Measurements from ENCODE around the gene PTPN11. TPM values are rescaled to one million over a fixed set of nuclear protein-coding genes. Genes with fewer than 3 reads are reported as not detected.

PTPN11 gene
- polyA plus RNA-seq, 1 of the 3 experiments (the other 2 are of a cell fraction) = 48.3 TPM

GRCh38 chr12:112539221-112539620 is 120.5 kb downstream of the PTPN11 start:
- CTCF ChIA-PET = interaction anchor here (0.7 to 1.7 kb wide), 6 partner anchors 13 to 130 kb away, joined by 3 to 7 read pairs (median 4); no protein-coding TSS in a partner anchor
- no peak overlapping the region for H2AFZ ChIP-seq (ENCODE audit: low read depth)
- H3K27ac ChIP-seq (ENCODE audit: low read depth in 2 of 2, low read length in 1 of 2) = no peak overlapping the region
- no peak for DNase-seq
- H3K9me2 ChIP-seq = no peaks in the 10 kb centered on the region
- POLR2A ChIA-PET = no interaction called here
- no peaks in the 10 kb centered on the region for H3K9me3 ChIP-seq
- H3K79me2 ChIP-seq (ENCODE audit: insufficient read depth) = no peaks in the 10 kb centered on the region
- no peak overlapping the region for H3K4me2 ChIP-seq
- H3K9ac ChIP-seq = no peak overlapping the region
- TF ChIP-seq, protein P1, sequence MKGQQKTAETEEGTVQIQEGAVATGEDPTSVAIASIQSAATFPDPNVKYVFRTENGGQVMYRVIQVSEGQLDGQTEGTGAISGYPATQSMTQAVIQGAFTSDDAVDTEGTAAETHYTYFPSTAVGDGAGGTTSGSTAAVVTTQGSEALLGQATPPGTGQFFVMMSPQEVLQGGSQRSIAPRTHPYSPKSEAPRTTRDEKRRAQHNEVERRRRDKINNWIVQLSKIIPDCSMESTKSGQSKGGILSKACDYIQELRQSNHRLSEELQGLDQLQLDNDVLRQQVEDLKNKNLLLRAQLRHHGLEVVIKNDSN (IDR thresholded peaks at IDR 0.05; ENCODE audit: borderline replicate concordance, low read depth) = no peak
- TF ChIP-seq CTCF (IDR thresholded peaks at IDR 0.05) = peak; percentile 28; the same call in 1 of the 2 replicates
- no peaks in the 10 kb centered on the region for H3K27me3 ChIP-seq (ENCODE audit: insufficient read depth)
- H3K4me3 ChIP-seq (ENCODE audit: low read depth in 2 of 2, low read length in 1 of 2) = no peak overlapping the region
- H3K36me3 ChIP-seq (replicated peaks in 1 of 2; ENCODE audit: control insufficient read depth in 1 of 2, insufficient read depth in 2 of 2, low read length in 1 of 2) = no peaks in the 10 kb centered on the region
- peaks cover 0 to 5% of the 10 kb centered on the region in 2 experiments; a peak in 1 of 4 replicates for H3K4me1 ChIP-seq (ENCODE audit: control insufficient read depth in 1 of 2, insufficient read depth in 2 of 2, low read depth in 1 of 2, low read length in 1 of 2)
- 43% methylated on average over 3 of the region's 3 CpGs for WGBS (ENCODE audit: low lambda C conversion rate)
- no peaks in the 10 kb centered on the region for H4K20me1 ChIP-seq (ENCODE audit: insufficient read depth)
- no peaks in the 10 kb centered on the region for H3F3A ChIP-seq (replicated peaks; ENCODE audit: insufficient read depth)

GRCh38 chr12:112540021-112540420 is 121.3 kb downstream of the PTPN11 start:
- Histone ChIP-seq H3K9me3 (no peaks in the 10 kb centered on the region), H3K36me3 (replicated peaks in 1 of 2; ENCODE audit: control insufficient read depth in 1 of 2, insufficient read depth in 2 of 2, low read length in 1 of 2) (no peaks in the 10 kb centered on the region), H3K9me2 (no peaks in the 10 kb centered on the region), H3K4me2 (no peak overlapping the region), H3K79me2 (ENCODE audit: insufficient read depth) (no peaks in the 10 kb centered on the region), H3K4me1 (ENCODE audit: control insufficient read depth in 1 of 2, insufficient read depth in 2 of 2, low read depth in 1 of 2, low read length in 1 of 2) (peaks cover 0 to 5% of the 10 kb centered on the region in 2 experiments; a peak in 1 of 4 replicates), H3K27me3 (ENCODE audit: insufficient read depth) (no peaks in the 10 kb centered on the region), H3K4me3 (ENCODE audit: low read depth in 2 of 2, low read length in 1 of 2) (no peak overlapping the region), H3K9ac (no peak overlapping the region), H2AFZ (ENCODE audit: low read depth) (no peak overlapping the region), H3K27ac (ENCODE audit: low read depth in 2 of 2, low read length in 1 of 2) (no peak overlapping the region), H3F3A (replicated peaks; ENCODE audit: insufficient read depth) (no peaks in the 10 kb centered on the region), H4K20me1 (ENCODE audit: insufficient read depth) (no peaks in the 10 kb centered on the region)
- DNase-seq = no peak
- WGBS (ENCODE audit: low lambda C conversion rate) = 61% methylated on average over 5 of the region's 5 CpGs
- POLR2A ChIA-PET = interaction anchor here (0.5 kb wide), 1 partner anchor 75 kb away, joined by 5 read pairs; no protein-coding TSS in a partner anchor
- TF ChIP-seq FOXJ3 (CRISPR knock-in tag; IDR thresholded peaks at IDR 0.05) = no peak
- TF ChIP-seq TCF12 (IDR thresholded peaks at IDR 0.05) = no peak
- no peak for TF ChIP-seq POLR2AphosphoS5 (IDR thresholded peaks at IDR 0.05; ENCODE audit: low read depth, low read length)
- no peak for TF ChIP-seq RFX5 (IDR thresholded peaks at IDR 0.05; ENCODE audit: low read length)
- TF ChIP-seq SMC3 (IDR thresholded peaks at IDR 0.05; ENCODE audit: low read depth, low read length) = no peak
- TF ChIP-seq NFIC (IDR thresholded peaks at IDR 0.05; ENCODE audit: borderline replicate concordance) = no peak
- TF ChIP-seq, protein P2, sequence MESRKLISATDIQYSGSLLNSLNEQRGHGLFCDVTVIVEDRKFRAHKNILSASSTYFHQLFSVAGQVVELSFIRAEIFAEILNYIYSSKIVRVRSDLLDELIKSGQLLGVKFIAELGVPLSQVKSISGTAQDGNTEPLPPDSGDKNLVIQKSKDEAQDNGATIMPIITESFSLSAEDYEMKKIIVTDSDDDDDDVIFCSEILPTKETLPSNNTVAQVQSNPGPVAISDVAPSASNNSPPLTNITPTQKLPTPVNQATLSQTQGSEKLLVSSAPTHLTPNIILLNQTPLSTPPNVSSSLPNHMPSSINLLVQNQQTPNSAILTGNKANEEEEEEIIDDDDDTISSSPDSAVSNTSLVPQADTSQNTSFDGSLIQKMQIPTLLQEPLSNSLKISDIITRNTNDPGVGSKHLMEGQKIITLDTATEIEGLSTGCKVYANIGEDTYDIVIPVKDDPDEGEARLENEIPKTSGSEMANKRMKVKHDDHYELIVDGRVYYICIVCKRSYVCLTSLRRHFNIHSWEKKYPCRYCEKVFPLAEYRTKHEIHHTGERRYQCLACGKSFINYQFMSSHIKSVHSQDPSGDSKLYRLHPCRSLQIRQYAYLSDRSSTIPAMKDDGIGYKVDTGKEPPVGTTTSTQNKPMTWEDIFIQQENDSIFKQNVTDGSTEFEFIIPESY (IDR thresholded peaks at IDR 0.05; ENCODE audit: borderline replicate concordance, low read depth) = no peak
- no peak for TF ChIP-seq RXRA (IDR thresholded peaks at IDR 0.05; ENCODE audit: borderline replicate concordance, low read depth)
- no peak for TF ChIP-seq SIN3A (IDR thresholded peaks at IDR 0.05; ENCODE audit: borderline replicate concordance, low read depth, low read length)
- TF ChIP-seq GABPA (IDR thresholded peaks at IDR 0.05; ENCODE audit: low read depth) = no peak
- TF ChIP-seq FOXM1 (IDR thresholded peaks at IDR 0.05; ENCODE audit: low read depth) = no peak
- CTCF ChIA-PET = interaction anchor here (1.0 to 1.7 kb wide), 7 partner anchors 14 to 129 kb away, joined by 3 to 7 read pairs (median 4); no protein-coding TSS in a partner anchor

All from SK-N-SH (cell line).